Measurements from ENCODE around the gene MARCHF10. TPM values are rescaled to one million over a fixed set of nuclear protein-coding genes. Genes with fewer than 3 reads are reported as not detected.

The MARCHF10 gene
- total RNA-seq, 1 donor from 2014 or later, result not detected

DNA sequence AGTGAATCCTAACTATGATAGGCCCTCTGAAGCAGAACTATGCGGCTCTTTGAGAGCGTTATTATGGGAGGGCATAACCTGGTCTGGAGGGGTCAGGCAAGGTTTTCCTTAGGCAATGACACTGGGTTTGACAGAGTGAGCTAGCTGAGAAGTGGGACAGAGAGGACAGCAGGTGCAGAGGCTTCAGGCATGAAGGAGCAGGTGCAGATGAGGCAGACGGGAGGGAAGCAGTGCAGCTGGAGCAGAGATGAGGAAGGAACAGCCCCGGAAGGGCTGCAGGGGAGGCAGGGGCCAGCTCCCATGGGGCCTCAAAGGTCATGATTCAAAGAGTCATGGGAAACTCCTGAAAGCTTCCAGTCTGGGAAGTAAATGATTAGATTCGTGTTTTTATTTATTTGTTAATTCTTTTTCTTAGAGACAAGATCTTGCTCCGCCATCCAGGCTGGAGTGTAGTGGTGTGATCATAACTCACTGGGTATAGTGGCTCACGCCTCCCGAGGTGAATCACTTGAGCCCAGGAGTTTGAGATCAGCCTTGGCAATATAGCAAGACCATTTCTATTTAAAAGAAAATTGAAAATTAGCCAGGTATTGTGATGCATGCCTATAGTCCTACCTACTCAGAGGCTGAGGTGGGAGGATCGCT is 5.4 kb downstream of the MARCHF10 start:
- H3K27ac Mint-ChIP-seq, result no peak overlapping the region
- H3K27me3 Mint-ChIP-seq, result peaks cover 13% of the 10 kb centered on the region
- H3K4me3 Mint-ChIP-seq, result no peak overlapping the region
- TF ChIP-seq, protein P1, sequence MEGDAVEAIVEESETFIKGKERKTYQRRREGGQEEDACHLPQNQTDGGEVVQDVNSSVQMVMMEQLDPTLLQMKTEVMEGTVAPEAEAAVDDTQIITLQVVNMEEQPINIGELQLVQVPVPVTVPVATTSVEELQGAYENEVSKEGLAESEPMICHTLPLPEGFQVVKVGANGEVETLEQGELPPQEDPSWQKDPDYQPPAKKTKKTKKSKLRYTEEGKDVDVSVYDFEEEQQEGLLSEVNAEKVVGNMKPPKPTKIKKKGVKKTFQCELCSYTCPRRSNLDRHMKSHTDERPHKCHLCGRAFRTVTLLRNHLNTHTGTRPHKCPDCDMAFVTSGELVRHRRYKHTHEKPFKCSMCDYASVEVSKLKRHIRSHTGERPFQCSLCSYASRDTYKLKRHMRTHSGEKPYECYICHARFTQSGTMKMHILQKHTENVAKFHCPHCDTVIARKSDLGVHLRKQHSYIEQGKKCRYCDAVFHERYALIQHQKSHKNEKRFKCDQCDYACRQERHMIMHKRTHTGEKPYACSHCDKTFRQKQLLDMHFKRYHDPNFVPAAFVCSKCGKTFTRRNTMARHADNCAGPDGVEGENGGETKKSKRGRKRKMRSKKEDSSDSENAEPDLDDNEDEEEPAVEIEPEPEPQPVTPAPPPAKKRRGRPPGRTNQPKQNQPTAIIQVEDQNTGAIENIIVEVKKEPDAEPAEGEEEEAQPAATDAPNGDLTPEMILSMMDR (conservative IDR thresholded peaks at IDR 0.05), result no peak
- no peaks in the 10 kb centered on the region for H3K9me3 Mint-ChIP-seq
- no peak for DNase-seq (ENCODE audit: extremely low spot score, unreplicated experiment)
- peaks cover 33% of the 10 kb centered on the region for H3K4me1 Mint-ChIP-seq (ENCODE audit: unreplicated experiment)
- no peaks in the 10 kb centered on the region for H3K36me3 Mint-ChIP-seq

DNA sequence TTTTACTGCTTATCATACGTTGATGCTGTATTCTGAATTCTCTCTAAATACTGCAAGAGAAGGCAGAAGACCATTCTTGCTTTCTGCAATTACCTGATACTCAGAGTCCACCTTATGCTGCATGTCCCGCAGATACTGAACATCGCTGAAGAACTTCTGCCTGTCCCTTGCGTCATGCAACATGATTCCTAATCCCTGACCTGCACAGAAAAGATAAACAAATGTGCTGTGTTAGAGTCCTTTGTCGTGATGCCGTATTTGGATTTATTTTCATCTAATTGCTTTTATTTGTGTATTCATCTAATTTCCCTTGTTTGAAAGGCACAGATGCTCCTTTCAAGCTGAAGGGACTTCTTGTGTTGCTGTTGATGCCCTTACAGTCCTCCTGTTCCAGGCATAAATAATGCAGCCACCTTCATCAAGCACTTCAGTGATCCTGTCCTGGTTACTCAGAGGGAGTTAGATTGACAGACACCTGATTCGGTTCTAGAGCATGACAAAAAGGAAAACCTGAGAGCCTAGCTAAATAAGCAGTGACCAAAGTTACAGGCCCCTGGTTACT is 6.5 kb downstream of the MARCHF10 start:
- Mint-ChIP-seq H3K4me3 (no peak overlapping the region), H3K4me1 (ENCODE audit: unreplicated experiment) (peaks cover 24% of the 10 kb centered on the region), H3K36me3 (no peaks in the 10 kb centered on the region), H3K27ac (peak overlapping the region; percentile 8), H3K9me3 (no peaks in the 10 kb centered on the region), H3K27me3 (peaks cover 13% of the 10 kb centered on the region)
- TF ChIP-seq, protein P1 (conservative IDR thresholded peaks at IDR 0.05), result no peak
- DNase-seq (ENCODE audit: extremely low spot score, unreplicated experiment), result no peak

DNA sequence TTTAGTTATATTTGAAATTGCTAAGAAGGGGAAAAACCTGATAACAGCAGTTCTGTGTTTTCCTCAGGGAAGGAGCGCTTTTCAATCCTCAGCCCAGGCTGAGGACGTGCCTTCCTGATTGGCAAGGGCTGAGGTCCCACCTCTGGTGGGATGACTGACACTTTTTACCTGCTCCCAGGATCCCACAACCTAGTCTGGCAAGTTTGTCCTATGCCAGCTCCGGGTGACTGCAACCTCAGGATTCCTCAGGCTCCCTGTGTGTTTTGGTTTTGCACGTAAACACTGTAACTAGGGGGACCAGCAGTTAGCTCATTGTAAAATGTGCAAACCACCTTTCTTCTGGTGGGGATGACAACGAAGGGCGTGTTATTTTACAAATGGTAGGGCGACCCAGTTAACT is 7.5 kb downstream of the MARCHF10 start:
- peaks cover 23% of the 10 kb centered on the region for H3K4me1 Mint-ChIP-seq (ENCODE audit: unreplicated experiment)
- peaks cover 13% of the 10 kb centered on the region for H3K27me3 Mint-ChIP-seq

DNA sequence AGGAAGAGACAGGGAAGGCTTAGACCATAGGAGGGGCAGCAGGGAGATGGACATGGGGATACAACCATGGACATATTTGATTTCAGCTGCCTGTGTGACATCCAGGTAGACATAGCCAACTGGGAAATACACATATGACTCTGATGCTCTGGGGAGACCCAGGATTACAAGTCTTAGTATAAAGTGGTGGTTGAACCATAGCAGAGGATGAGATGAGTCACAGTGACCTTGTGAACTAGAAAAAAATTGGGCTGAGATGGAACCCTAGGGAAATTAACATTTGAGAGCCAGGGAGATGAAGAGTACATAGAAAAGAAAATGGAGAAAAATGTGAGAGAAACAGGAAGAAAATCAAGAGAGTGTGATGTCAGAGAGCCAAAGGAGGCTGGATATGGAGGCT is 10.2 kb downstream of the MARCHF10 start:
- peaks cover 7% of the 10 kb centered on the region for H3K9me3 Mint-ChIP-seq
- no peak for DNase-seq (ENCODE audit: extremely low spot score, unreplicated experiment)
- TF ChIP-seq, protein P1 (conservative IDR thresholded peaks at IDR 0.05), result no peak
- H3K4me1 Mint-ChIP-seq (ENCODE audit: unreplicated experiment), result peaks cover 26% of the 10 kb centered on the region
- H3K27ac Mint-ChIP-seq, result no peak overlapping the region
- H3K4me3 Mint-ChIP-seq, result no peak overlapping the region
- H3K36me3 Mint-ChIP-seq, result no peaks in the 10 kb centered on the region
- H3K27me3 Mint-ChIP-seq, result peaks cover 7% of the 10 kb centered on the region

More for the DNA sequence above, 7.5 kb downstream of the MARCHF10 start:
- H3K4me3 Mint-ChIP-seq, result peak overlapping the region; percentile 67
- H3K36me3 Mint-ChIP-seq, result no peaks in the 10 kb centered on the region
- H3K27ac Mint-ChIP-seq, result peak overlapping the region; percentile 87
- DNase-seq (ENCODE audit: extremely low spot score, unreplicated experiment), result no peak
- TF ChIP-seq, protein P1 (conservative IDR thresholded peaks at IDR 0.05), result no peak
- H3K9me3 Mint-ChIP-seq, result no peaks in the 10 kb centered on the region

DNA sequence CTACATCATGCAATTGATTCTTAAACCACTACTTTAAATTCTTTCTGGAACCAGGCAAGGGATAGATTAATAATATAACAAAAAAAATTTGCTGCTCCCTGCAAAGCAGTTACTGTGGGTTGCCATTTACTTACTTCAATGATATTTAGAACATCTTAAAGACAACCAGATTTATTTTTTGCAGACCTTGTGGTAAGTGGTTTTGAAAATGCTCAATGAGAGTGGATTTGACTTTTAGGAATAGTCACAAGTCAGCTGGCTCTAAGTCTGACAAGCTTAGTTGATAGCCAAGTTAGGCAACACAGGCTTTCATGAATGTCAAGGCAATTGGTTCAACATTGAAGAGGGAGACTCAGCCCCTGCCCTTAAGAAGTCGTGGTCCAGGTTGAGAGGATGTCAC is 11.8 kb downstream of the MARCHF10 start:
- Mint-ChIP-seq H3K36me3 (no peaks in the 10 kb centered on the region), H3K27ac (no peak overlapping the region), H3K4me3 (no peak overlapping the region), H3K27me3 (peaks cover 7% of the 10 kb centered on the region), H3K4me1 (ENCODE audit: unreplicated experiment) (peaks cover 28% of the 10 kb centered on the region), H3K9me3 (peaks cover 7% of the 10 kb centered on the region)
- no peak for DNase-seq (ENCODE audit: extremely low spot score, unreplicated experiment)
- TF ChIP-seq, protein P1 (conservative IDR thresholded peaks at IDR 0.05), result no peak

All from type B pancreatic cell (in vitro differentiated cells).